HG03095 (cell line): Measurements from ENCODE around the gene NEDD8.

Experiments used
- ATAC-seq: cut with Tn5 transposase; IDR thresholded peaks from one replicate; pipeline ENCODE4 v1.9.1; 2021; ENCODE audit warnings: moderate library complexity; ENCODE audit not compliant: unreplicated experiment

NEDD8 gene

DNA sequence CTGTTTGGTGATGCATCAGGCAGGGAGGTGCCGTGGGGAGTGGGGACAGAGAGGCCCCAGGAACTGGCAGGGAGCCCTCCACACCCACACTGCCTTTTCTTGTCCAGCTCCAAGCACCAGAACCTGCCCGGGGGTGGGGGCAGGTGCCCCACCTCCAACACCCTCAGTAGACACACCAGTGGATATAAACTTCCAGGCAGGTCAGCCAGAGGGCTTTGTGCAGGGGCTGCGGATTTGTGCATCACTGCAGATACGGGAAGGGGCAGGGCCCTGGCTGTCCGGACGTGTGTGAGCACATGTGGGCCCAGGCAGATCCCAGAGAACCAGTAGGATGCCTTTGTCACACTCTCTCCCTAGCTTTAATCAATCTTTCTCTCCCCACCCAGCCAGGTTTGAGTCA lies 32.1 kb upstream of the NEDD8 start:
- no peak for ATAC-seq

DNA sequence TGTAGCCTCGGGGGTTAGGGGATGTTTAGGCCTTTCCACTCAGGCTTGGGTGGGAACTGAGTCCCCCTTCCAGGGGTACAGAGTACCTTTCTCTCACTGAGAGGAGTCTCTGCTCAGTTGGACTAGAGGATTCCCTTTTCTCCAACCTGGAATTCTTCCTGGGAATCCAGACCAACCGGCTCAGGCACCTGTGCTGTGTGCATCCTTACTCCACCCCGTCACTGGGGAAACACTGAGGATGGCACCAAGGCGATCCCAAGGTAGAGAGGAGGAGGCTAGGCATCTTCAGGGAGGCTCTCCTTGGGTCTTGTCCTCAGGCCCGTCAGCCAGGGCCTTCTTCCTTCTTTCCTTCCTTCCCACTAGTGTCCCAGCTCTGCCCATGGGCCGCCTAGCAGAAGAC lies 31.7 kb upstream of the NEDD8 start:
- ATAC-seq: no peak

DNA sequence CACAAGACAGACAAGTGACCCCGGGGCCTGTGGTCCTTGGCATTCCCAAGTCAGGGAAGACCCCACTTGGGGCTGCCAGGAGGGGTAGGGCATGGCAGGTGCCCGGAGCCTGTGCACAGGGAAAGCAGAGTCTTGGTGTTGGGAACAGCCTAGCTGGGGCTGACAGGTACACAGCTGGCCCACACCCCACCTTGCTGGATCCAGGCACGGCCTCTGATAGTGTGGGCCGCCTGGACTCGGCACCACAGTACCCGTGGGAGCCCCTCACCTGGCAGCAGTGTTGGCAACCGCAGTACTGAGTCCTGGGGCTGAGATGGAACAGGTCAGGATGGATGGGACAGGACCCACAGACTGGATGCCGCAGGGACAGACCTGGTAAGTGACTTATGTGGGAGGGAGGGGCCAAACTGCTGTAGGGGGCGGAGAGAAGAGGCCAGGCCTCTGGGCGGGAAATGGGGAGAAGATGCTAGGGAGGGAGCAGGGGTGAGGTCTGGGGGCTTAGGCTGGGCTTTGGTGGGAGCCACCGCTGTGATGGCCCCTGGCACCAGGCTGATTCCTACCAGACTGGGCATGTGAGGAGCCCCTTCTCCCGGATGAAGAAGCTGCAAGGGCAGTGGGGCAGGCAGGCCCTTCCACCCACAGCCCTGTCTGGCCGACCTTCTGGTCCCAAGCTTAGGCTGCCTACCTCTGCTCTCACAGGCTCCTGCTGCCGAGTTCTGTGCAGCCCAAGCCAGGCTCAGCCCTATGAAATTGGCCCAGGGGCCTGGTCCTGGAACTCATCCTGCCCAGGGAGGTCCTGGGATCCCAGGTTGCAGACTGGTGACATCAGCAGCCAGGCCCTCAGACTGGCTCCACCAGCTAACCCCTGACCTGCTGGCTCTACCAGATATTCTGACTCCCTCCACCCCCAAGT lies 30.9 kb upstream of the NEDD8 start, which contains the start of gene TGM1:
TGM1 (minus strand) TSS at position 357 of the 913 bp plus-strand sequence. CDS start 825 bp downstream, outside the sequence.
- ATAC-seq: no peak

DNA sequence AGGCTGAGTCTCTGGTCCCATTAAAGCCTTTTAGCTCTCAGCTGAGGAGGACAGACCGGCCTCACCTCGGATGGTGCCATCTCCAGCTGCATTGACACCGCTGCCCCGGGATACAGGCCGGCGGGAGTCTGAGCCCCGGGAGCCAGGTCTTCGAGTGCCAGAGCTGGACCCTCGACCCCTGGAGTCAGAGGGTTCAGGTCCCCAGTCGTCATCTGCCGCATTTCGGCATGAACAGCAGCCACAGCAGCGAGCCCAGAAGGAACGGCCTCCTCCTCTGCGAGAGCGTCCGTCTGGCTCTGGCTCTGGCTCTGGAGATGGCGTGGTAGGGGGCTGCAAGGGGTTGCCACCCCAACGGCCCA lies 29.8 kb upstream of the NEDD8 start:
- ATAC-seq: no peak

DNA sequence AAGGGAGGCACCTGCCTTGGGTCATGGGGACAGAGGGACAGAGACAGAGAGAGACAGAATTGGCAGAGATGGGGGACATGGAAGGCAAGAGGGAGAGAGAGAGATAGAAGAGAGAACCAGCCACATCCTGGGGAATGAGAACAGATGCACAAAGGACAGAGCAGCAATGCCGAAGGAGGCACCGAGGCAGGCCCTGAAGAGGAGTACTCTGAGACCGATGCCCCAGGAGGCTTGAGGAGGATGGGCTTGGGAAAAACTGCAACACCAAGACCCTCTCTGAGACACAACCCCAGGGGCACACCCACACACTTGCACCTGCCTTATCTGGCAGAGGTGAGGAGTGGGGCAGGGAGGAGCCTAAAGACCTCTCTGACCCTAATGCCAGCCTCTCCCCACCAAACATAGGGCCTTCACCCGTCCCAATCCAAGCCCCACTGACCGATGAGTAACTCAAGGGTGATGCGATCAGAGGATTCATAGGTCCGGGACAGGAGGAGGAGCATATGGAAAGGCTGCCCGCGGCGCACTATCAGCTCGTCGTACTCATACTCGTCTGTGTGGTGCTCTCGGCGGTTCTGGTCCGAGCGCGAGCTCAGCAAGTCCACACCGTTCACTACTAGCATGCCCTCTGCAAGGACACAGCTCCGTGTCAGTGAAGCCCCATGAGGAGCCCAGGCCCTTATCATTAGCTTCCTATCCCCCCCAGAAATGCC lies 29.2 kb upstream of the NEDD8 start:
- no peak for ATAC-seq

DNA sequence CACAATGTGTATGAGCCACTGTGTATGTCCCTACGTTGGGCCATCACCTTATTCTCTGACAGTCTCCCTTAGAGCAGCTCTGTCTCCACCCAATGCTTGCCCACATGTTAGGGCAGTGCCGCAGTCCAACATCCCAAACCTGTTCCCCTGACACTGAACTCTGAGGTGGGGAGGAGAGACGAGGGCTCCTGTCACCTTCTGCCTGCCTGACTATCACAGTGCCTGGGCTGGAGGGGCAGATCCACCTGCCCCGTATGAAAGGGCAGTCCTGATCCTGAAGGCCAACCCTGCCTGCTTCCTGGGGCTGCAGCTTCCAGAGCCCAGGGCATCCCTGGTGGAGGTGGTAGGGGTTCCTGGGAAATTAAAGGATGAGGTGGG lies 28.6 kb upstream of the NEDD8 start:
- ATAC-seq: no peak

DNA sequence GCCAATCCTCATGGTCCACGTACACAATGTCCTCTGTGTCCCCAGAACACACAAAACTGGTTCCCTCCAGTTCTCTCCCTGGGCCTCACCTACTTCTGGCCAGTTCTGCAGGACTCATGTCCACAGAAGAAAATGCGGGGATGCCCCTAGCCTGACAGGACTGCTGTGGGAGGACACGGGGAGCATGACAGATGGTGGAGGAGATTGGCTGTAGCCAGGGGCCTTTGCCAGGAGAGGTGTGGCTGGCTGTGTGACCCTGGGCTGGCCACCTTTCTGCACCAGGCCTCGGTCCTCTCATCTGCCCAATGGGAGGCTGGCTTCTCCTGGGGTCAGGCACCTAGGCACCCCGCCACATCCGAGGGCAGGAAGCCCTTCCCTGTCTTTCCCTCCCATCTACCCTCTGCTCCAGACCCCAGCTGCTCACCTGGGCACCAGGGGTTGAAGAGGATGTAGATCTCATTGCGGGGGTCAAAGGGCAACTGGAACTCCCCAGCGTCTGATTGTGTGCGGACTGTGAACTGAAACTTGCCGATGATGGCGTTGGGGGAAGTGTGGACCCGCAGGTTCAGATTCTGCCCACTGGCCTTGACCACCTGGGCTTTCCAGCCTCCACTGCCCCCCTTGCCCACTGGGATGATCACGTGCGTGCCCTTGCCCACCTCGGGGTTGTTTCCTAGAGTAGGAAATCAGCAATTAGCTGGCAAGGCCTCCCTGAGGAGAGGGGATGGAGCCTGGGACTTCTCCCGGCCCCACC lies 28.0 kb upstream of the NEDD8 start:
- no peak for ATAC-seq

DNA sequence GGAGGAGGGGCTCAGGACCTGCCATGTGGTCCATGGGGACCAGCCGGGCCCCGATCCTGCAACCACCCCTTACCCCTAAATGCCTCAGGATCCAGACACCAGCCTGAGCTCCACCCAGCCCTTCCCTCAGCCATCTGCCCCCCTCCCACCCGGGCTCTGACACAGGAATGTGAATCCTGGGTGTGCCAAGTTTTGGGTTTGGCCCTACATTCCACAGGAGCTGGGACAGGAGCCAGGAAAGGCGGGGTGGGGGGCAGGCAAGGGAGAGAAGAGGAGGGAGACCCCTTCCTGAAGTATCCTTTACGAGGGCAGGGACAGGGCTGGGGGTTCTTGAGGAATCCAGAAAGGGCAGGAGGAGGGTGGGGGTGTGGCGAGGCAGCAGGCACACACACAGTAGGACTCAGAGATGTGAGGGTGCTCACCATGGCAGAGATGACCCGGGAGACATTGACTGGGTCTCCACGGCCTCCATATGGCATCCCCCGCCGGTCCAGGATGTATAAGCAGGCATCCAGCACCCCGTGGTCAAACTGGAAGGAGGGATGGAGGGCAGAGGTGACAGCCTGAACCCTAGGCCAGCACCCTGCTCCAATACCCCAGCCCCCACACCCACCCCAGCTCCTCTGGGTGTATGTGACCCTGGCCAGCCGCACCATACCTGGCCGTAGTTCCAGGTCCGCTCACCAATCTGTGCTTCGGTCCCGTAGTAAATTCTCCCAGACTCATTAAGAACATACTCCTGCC lies 27.3 kb upstream of the NEDD8 start:
- ATAC-seq: no peak

DNA sequence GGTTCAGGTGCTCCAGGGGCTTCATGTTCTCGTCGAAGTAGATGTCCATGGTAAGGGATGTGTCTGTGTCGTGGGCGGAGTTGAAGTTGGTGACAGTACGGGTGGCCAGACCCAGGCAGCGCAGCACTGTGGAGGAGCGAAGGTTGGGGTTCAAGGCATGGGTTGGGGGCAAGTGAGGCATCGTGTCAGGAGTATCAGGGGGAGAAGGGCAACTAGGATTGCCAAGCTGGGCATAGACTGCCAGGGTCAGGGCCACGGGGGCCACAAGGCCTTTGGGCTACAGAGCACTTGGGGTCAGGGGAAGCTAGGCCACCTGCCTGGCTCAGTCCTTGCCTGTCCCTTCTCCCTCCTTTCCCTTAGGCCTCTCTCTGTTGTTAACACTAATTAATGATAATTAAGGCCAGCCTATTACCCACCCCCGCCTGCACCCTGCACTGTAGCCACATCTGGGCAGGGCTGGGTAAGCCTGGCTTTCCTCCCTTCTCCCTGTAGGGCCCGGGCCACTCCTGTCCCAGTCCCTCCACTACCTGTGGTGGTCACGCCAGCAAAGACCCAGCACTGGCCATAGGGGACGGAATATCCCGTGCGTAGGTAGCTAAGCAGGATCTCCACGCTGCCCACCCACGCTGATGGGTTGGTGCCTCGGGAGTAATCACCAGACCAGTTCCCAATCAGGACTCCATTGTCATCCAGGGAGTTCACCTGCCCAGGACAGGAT lies 26.5 kb upstream of the NEDD8 start:
- ATAC-seq: no peak

DNA sequence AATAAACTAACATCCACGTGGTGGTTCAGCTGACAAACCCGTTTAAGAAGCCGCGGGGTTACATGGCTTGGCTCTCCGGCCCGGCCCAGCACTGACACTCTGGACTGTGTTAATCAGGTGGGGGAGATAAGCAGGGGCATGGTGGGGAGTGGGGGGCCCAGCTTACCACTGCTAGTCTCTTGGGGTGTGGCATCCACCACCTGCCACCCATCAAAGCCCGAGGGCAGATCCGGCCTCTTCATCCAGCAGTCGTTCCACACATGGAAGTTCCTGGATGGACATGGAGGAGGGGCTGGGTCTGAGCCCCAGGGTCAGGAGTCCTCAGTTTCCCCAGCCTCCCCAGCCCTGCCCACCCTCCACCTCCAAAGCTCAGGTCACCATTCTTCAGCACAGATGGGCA lies 26.0 kb upstream of the NEDD8 start:
- ATAC-seq: no peak

DNA sequence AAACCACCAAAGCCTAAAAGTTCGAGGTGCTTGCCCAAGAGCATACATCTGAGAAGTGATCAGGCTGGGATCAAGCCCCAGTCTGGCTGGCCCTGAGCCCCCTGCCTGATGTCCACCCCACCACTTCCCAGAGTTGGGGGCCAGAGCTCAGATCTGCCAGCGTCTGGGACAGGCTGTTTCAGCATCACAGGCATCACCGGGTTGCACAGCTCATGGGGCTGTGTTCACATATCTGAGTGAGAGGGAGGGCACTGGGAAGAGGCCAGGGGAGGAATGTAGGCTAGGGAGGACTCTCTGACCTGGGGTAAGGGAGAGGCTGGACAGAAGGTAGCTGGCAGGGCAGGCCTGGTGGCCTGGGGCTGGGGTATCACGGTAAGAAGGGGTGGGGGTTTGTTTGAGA lies 24.8 kb upstream of the NEDD8 start:
- no peak for ATAC-seq

DNA sequence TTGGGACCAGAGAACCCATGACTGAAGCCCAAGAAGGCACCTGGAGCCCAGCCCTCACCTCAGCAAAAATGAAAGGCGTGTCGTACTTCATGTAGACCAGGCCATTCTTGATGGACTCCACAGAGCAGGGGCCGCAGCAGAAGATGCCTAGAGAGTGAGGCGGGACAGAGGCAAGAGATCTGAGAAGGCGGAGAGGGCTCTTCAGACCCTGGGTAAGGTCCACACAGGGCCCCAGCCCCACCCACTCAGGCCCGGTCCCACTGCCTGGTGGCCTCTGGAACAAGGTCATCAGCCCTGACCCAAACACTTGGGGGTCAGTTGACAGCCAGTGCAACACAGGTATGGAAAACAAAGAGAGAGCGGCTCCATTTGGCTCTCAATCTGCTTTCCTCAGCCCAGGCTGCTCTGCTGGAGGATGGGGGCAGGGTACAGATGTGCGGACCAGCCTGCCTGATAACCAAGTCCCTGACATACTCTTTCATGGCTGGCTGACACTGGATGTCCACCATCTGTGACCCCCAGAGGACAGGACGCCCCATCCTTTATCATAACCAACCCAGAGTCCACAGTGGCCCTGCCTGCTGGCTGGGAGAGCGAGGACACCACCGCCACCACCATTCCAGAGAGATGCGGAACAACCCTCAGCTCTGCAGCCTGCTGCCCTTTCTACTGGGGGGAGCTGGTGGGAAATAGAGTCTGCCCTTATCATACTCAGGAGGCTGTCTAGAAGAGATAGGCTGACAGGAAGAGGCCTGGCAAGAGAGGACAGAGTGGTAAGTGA lies 24.0 kb upstream of the NEDD8 start:
- ATAC-seq: no peak

DNA sequence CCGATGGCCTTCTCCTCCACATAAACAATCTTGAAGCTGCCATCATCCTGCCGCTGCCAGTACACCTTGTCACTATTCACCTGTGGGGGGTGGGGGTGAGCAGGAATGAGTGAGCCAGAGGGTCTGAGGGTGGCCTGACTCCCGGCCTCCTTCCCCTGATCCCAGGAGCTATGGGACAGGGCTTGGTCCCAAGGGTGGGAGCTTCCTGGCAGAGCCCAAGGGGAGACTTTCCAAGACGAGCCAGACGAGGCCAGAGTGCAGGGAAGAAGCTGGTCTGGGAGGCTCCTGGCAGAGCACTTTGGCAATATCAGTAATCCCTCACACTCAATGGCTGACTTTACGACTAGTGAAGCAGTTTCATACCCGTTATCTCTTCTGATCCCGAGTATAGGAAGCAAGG lies 23.3 kb upstream of the NEDD8 start:
- ATAC-seq: no peak

DNA sequence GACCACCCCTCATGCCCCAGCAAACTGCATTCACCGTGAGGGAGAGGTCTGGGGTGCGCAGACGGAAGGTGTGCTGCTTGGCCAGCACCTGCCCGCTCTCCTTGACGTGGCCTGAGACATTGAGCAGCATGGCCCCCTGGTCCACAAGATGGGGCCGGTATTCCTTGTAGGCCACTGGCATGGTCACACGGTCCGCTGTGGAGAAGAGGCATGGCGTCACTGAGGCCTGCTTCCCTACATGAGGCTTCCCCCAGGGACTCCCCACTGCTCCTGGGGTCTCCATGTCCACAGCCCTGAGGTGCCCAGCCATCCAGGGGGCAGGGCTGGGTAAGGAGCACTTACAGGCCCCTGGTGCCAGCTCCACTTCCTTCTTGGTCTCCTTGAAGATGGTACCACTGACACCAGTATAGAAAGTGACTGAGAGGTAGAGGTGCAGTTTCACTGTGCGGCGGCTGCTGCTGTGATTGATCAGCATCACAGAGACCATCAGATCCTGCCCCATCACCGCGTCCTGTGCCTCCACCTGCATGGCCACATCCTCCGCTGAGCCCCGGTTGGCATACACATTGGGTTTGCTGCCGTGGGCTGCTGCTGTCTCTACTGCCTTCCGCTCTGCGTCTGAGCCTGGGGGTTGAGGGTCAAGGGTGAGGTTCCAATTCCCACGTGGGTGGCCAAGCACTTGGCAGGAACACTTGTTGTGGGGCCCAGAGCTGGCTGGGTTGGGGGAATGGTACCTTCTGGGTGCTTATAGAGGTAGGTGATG lies 22.6 kb upstream of the NEDD8 start:
- no peak for ATAC-seq

DNA sequence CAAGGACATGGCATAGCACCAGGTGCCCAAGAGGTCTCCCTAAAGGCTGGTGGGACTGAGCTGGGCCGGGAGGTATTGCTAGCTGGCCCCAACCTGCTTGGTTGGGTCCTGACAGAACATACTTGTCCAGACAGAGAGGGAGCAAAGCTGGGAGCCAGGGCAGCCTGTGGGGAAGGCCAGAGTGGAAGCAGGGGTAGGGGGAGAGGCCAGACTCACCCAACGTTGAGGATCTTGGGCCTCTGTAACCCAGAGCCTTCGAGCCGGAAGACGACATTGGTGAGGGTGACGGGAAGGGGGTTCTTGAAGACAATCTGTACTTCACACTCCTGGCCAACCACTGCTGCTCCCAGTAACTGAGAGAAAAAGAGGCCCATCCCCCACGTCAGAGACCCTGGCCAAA lies 21.8 kb upstream of the NEDD8 start:
- ATAC-seq: no peak

DNA sequence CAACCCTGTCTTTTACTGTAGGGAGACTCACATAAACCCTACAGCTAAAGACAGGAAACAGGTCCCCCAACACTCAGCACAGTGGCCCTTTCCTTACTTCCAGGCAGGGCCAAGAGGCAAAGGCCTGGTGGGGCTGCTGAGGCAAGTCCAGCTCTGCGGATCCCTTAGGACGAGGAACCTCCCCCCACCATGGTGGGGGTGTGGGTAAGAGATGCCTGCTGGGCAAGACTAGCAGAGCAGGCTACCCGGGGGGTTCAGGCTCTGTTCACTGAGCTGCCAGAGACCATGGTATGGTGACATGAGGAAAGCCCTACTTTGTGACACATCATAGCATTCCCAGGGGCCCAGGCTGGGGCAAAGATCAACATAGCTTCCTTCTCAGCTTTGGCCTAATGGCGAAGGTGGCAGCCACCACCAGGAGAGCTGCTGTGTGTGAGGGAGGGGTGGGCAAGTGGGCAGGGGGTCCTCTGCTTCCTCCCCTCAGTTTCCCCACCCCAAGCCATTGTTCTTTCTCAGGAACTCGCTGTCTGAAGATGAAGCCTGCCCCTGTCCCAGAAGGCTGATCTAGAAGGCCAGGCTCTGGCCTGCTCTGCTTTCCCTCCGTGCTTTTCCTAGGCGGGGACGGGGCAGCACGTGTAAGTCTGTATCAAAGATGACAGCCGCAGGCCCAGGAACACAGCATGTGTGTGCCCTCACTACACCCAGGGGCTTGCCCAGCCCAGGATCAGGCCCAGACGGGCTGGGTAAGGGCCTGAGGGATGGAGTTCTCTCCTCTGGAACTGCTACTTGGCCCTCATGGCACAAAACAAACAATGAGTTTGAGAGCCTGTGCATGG lies 20.3 kb upstream of the NEDD8 start:
- no peak for ATAC-seq

DNA sequence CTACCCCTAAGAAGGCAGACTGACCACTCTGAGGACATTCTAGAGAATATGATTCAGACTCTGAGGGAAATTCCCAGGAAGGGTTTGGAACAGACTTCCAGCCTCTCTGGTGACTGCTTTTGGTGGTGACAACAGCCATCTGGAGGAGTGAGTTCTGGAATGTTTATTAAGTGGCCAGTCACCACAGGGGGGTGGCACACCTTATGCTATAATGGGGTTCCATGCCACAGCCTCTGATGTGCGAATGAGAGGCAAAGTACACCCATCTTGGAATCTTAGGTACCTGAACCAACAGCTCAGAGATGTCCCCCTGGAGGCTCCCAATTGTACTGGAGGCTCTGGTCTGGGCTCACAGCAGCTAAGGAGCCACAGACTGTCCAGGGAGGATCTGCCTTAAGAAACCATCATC lies 19.7 kb upstream of the NEDD8 start:
- ATAC-seq: no peak

DNA sequence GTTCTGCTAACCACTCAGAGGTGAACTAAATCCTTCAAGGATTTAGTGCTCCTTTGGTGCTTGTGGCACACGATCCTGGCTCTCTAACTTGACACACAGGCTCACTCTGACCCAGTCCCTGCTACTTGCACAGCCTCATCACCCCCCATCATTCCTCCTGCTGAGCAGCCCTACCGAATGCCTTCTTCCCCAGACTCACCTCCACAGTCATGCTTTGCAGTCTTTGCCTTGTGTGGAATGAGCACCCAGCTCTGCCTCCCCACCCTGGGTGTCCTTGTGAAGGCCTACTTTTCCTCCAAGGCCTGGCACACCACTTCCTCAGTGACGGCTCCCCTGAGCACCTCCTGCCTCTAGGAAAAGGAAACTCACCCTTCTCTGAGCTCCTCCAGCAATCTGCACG lies 18.2 kb upstream of the NEDD8 start:
- no peak for ATAC-seq
